PFSK-1 (cell line): Measurements from ENCODE around the gene MCUR1.

Experiments used
- FOXP2 ChIP-seq: optimal IDR thresholded peaks from 2 replicates; pipeline ENCODE3; 2011; ENCODE audit warnings: borderline replicate concordance, control low read depth, inconsistent platforms; ENCODE audit not compliant: insufficient read depth; ENCODE audit errors: extremely low read length, extremely low read depth
- POLR2AphosphoS5 ChIP-seq: IDR thresholded peaks from 2 replicates; pipeline ENCODE4 v1.6.1; 2012; ENCODE audit warnings: low read depth, mild to moderate bottlenecking, control low read depth, low read length, moderate library complexity
- REST ChIP-seq, 2 experiments: IDR thresholded peaks; 2 replicates each; pipeline versions ENCODE4 v1.6.1 to v1.8.0; 2011 to 2012; ENCODE audit warnings: low read depth in 2 of 2, low read length in 2 of 2, control low read depth in 1 of 2, inconsistent platforms in 1 of 2, mild to moderate bottlenecking in 1 of 2, moderate library complexity in 1 of 2; ENCODE audit not compliant: insufficient read depth in 1 of 2
- SIN3A ChIP-seq: IDR thresholded peaks from 2 replicates; pipeline ENCODE4 v1.6.1; 2012; ENCODE audit warnings: mild to moderate bottlenecking, low read length, moderate library complexity, borderline replicate concordance; ENCODE audit not compliant: insufficient read depth
- TAF1 ChIP-seq: IDR thresholded peaks from 2 replicates; pipeline ENCODE4 v1.6.1; 2012; ENCODE audit warnings: low read length, control low read depth, borderline replicate concordance; ENCODE audit not compliant: insufficient read depth

DNA sequence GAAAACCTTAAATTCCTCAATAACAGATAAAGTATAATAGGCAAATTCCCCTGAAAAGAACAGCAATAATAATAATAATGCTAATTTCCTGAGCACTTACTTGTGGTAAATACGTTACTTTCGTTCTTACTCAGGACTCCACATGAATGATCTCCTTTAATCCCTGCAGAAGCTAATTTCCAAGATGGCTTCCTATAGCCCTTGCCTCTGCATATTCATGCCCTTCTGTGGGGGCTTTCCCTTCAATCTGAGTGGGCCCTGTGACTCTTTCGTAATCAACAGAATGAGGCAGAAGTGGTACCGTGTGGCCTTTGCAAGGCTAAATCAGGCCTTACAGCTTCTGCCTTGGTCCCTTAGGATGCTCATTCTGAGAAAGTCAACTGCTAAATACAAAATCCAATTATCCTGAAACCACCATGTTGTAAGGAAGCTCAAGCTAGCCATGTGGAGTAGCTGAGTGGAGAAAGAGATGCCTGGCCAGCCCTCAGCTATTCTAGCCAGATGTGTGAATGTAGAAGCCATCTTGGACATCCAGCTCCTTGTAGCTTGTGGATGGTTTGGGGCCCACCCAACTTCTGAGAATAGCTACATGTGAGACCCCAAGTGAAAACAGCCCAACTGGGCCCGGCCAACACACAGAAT is 50.5 kb downstream of the MCUR1 start:
- TF ChIP-seq TAF1: no peak
- no peak for TF ChIP-seq POLR2AphosphoS5
- no peak for TF ChIP-seq REST (IDR thresholded peaks at IDR 0.05; ENCODE audit: insufficient read depth in 1 of 2, low read depth in 2 of 2, low read length in 2 of 2)
- TF ChIP-seq FOXP2: no peak
- no peak for TF ChIP-seq SIN3A
